SK-N-DZ (cell line): ENCODE measurements around the gene RANGRF.

Source experiments
- small RNA-seq, 2 experiments: library from RNA; depleted of rRNA; stranded (forward); fragments of <200 nt; gene quantifications; one replicate each; pipeline ENCODE3, GENCODE V24; 2014

The RANGRF gene

Small RNAs within 50 kb of the gene (small RNA-seq; reads per million reads assigned to genes)
- gene RF00265: 0.04 to 0.21 reads per million in 2 experiments
